Endothelial cell of hepatic sinusoid (primary cell): ENCODE results near the gene PROZ.

Source experiments
- in situ Hi-C: cut with HindIII; loops from 2 replicates; pipeline ENCODE4 v1.10.0; 2017; ENCODE audit warnings: low sequenced_read_pairs

PROZ gene

DNA sequence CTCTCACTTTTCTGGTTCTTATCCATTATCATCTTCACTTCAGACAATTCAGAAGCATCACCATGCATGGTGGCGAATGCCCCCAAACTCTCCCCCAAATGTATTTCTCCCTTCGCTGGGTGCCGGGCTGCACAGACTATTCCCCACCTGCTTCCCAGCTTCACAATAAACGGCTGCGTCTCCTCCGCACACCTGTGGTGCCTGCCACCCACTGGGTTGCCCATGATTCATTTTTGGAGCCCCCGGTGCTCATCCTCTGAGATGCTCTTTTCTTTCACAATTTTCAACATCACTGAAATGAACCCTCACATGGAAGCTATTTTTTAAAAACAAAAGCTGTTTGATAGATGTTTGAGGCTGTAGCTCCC is 38.6 kb upstream of the PROZ start:
- in situ Hi-C loops, result no loop called here

DNA sequence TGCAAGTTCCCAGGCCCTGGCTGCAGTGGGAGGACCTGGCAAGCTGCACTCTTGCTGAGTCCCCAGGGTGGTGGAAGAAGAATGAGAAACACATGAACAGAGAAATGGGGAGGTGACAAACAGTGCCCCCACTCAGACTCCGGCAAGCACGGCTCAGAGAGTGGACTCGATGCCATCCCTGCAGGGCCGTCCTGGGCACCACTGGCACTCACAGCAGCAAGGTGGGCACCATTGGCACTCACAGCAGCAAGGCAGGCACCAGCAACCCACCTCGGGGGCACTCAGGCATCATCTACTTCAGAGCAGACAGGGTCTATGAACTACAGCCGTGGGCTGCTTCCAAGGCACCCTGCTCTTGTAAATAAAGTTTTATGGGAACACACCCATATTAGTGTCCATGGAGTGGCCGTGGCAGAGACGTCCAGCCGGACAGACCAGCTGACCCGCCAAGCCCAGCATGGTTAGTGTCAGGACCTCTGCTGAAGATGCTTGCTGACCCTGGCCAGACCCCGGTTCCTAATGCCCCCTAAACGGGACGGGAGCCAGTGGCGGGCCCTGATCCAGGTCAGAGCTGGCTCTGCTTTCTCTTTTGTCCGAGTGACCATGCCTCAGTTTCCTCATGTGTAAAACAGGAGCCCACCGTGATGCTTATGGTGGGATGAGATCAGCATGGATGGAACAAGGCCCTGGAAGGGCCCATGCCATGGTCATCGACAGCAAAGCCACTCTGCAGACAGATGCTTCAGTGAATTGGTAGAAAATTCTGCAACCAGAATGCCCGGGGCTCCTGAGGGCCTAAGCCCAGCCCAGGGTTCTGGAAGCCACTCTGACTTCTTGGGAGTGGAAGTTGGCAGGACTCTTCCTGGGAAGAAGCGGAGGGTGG is 37.9 kb upstream of the PROZ start:
- in situ Hi-C loops, result no loop called here

DNA sequence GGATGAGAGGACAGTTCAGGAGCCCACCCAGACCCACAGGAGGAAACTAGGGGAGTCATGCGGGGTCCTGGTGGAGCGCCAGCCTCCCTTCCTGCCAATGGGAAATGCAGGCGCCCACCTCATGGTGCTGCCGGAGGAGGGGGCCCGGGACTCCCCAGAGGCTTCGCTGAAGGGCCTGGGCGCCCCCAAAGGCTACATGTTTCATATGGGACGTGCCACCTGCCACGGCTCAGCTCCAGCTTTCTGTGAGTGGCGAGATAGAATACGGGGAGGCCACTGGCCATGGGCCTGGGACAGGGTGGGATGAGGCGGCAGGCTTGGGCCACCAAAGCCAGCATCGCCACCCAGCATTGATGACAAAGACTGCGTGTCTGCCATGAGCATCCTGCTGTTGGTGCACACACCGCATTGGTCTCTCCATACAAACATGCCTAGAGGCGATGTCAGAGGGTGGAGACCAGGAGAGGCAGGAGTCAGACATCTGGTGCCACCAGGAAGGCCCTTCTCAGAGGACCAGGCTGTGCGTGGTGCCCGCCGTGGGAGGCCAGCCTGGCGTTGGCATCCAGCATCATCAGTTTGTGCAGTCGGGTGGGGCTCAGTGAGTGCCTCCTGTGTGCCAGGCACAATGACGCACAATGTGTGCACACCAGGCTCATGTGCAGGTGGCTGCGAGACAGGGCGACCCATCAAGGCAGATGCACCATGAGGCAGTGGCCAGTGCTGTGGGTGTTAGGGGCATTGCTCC is 37.1 kb upstream of the PROZ start:
- in situ Hi-C loops, result no loop called here

GRCh38 chr13:113121928-113122471 is 36.4 kb upstream of the PROZ start:
- in situ Hi-C loops, result no loop called here

DNA sequence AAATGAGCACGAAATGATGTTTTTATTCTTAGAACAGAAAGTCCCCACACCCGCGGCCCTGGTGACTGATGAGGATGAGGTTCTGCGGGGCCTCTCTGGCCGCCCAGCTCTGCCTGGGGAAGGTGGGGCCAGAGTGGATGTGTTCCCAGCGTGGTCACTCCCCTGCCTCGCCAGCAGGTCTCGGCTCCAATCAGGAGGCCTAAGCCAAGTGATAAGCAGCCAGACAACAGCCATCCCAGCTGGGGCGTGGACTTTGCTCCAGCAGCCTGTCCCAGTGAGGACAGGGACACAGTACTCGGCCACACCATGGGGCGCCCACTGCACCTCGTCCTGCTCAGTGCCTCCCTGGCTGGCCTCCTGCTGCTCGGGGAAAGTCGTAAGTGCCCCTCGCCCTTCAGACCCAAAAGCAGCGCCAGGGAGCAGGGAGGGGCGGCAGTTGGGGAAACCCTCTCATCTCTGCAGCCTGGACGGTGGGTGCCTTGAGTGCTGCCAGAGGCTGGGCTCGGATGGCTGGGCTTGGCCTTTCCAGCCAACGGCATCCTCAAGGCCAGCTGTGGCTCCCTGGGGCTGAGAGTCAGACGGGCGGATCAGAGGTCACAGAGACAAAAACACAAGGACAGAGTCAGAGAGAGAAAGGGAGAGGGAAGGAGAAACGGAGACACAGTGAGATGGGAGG is 35.8 kb upstream of the PROZ start, which contains the start of gene F10:
Gene F10 (plus strand): TSS at position 250 of the 676 bp plus-strand sequence. CDS start 57 bp downstream, at position 307.
- in situ Hi-C loops, result no loop called here

DNA sequence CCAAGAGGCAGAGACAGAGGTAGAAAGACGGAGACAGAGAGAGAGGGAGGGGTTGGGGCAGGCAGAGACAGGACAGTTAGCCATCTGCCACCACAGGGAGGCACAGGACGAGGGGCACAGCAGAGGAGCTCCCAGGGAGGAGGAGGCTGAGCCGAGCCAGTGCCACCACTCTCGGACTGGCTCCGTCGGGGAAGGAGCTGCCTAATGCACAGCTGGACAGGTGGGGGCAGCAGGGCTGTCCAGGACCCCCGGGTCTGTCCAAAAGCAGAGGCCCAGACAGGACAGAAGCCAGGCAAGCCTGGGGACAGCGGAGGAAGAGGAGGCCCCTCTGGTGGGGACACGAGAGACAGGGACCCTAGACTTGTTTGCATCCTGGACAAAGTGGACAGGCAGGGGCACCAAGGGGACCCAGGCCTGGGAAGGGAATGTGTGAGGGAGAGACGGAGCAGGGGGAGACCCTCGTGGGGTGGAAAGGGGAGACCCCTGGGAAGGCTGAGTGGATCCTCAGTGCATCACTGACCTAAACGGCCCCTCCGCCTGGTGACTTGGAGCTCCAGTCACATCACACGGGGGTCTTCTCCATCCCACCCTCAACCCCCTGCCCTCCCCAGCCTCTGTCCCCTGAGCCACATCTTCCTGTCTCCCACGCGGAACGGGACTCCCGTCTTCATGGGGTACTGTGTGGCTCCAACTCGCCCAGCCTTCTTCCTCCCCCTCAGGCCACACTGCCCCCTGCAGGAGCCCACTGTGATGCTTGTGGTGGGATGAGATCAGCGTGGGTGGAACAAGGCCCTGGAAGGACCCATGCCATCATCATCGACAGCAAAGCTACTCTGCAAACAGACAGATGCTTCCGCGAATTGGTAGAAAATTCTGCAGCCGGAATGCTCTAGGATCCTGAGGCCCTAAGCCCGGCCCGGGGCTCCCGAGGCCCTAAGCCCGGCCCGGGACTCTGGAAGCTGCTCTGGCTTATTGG is 34.9 kb upstream of the PROZ start:
- in situ Hi-C loops, result no loop called here

- in situ Hi-C loops, result no loop called here
These were observed 34.1 kb upstream of the PROZ start for GRCh38 chr13:113124211-113124970.

DNA sequence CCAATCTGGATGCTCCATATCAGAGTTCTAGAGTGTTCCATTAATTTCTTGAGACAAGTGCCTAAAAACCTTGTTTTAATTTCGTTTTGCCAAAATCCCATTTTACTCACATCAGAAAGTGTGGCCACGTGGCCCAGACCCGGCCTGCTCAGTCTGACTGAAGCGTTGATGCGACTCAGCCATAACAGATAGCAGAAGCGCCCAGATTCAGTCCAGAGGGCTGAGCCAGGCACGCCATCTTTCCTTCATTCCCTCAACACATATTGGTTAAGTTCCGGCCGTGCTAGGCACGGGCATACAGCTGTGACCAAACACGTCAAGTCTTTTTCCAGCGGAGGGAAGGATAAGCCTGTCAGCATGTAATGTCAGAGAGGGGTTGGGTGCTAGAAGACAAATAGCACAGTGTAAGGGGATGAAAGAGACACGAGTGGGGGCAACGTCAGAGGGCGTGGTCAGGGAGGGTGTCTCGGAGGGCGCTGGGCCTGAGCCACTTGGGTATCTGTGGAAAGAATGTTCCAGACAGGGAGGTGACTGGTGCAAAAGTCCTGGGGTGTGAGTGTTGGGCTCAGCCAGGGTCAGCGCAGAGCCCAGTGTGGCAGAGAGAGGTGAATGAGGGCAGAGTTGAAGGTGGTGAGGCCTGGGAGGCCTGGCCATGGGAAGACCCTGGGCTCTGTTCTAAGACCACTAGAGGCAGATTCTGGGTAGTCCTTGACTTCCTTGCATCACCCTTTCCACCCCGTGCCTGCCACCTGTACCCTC is 32.8 kb upstream of the PROZ start:
- in situ Hi-C loops, result no loop called here

- in situ Hi-C loops, result no loop called here
These were observed 31.9 kb upstream of the PROZ start for GRCh38 chr13:113126265-113127150.

GRCh38 chr13:113129480-113129879 is 29.0 kb upstream of the PROZ start:
- in situ Hi-C loops, result no loop called here

DNA sequence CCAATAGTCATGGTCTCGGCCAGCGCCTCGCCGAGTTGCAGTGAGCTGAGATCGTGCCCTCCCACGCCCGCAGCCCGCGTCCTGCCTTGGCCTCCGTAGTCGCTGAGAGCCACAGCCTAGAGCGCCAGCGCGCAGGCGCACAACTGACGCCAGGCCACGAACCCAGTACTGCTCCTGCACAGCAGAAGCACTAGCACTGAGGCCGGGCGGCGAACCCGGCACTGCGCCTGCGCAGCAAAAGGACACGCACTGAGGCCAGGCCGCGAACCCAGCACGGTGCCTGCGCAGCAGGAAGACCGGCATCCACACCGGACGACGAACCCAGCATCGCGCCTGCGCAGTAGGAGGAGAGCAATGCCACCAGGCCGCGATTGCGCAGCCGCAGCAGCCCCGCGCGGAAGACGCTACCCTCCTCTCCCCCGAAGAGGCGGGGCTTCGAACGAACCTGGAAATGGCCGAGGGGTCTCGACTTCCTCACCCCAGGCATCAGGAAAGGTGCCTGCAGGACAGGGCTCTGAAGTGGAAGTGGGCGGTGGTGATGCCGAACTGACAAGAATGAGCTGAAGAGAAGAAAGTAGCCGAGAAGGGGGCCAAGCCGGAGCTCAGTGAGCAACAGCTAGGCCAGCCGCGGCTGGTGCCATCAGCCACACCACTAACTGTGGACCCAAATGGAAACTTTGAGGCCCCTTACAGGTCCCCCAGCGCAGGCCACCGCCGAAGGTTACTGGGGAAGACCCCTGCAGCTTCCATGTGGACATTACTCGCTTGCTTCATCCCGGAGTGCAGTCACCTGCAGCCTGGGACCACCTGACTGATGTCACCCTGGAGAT is 28.3 kb upstream of the PROZ start:
- in situ Hi-C loops, result loop anchor here (5.0 to 10.0 kb wide), 2 partner anchors 55 to 92 kb away; no protein-coding TSS in a partner anchor

DNA sequence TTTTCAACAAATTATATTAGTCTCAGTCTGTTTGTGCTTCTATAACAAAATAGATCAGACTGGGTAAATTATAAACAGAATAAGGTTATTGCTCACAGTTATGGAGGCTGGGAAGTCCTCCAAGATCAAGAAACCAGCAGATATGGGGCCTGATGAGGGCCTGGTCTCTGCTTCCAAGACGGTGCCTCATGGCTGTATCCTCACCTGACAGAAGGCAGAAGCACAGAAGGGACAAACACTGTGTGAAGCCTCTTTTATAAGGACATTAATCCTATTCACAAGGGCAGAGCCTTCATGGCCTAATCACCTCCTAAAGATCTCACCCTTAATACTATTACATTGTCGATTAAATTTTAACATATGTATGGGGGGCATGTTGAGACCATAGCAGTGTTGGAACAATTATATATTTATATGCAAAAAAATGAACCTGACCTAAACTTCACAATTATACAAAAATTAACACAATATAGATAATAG is 23.1 kb upstream of the PROZ start:
- in situ Hi-C loops, result loop anchor here (10.0 kb wide), 1 partner anchor 61 kb away; no protein-coding TSS in a partner anchor

DNA sequence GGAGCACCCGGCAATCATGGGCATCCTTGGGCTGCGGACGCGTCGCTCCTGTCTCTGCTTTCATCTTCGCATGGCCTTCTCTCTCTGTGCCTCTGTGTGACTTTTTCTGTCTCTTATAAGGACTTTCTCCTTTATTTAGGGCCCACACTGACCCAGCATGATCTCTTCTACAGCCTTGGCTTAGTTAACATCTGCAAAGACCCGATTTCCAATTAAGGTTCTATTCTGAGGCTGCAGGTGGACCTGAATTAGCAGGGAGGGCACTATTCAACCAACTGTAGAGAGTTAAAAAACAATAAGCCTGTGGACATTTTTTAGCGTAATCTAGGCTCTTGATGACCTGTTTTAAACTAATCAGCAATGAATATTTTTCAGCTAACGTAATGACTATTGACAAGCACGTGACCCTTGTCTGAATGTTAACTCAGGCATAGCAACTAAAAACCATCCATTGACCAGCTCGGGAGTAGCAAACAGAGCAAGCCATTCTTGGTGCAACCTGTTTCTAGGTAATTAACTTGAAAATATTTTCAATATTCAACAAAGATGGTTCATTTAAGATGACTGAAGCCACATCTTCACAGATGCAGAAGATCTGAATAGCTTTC is 20.7 kb upstream of the PROZ start:
- in situ Hi-C loops, result loop anchor here (10.0 kb wide), 1 partner anchor 63 kb away; no protein-coding TSS in a partner anchor

DNA sequence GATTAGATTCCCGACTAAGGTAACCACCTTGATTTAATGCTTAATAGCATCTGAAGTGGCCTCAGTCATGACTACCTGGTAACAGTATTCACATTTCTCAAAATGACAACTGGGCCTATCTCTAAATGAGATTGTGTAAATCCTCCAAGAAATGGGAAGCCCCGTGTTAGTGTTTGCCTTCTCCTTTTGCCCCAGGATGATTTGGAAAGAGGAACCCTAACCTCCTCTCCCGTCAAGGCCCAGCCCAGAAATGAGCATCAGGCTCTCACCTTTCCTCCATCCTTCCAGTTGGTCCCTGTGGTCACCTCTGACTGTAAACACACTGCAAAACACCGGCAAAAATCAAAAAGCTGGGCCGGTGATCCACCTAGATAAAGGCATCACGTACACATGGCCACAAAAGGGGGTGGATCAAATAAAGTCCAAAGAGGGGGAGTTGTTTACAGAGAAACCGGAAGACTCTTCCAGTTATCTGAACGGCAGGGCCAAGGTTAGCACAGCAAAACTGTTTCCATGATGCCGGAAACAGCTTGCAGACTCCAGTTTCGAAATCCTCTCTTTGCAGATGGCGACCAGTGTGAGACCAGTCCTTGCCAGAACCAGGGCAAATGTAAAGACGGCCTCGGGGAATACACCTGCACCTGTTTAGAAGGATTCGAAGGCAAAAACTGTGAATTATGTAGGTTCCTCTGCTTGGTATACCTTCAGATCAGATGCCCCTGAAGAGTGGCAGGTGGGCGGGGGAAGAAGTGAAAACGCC is 19.5 kb upstream of the PROZ start:
- in situ Hi-C loops, result loop anchor here (10.0 kb wide), 1 partner anchor 64 kb away; no protein-coding TSS in a partner anchor

GRCh38 chr13:113139577-113139976 is 18.9 kb upstream of the PROZ start:
- in situ Hi-C loops, result loop anchor here (10.0 kb wide), 1 partner anchor 65 kb away; no protein-coding TSS in a partner anchor
